RWPE2 (cell line): ENCODE measurements around the gene USP50.

Experiments used
- ATAC-seq: fragments of 200-7000 bp; cut with Tn5 transposase; 3 replicates; pipeline ENCODE4 v1.9.1; 2021; ENCODE audit warnings: low read depth
- DNase-seq: peaks from one replicate; pipeline ENCODE4 v3.0.0-alpha.2; 2020; ENCODE audit warnings: low spot score
- H3K27ac ChIP-seq: fragments of 450-650 bp; 2 replicates; pipeline ENCODE4 v1.5.1; 2017; ENCODE audit warnings: mild to moderate bottlenecking; ENCODE audit not compliant: poor library complexity, severe bottlenecking
- H3K27me3 ChIP-seq: fragments of 250-450 bp; sonication (Bioruptor Pico); 2 replicates; pipeline ENCODE4 v1.5.1; 2021; ENCODE audit warnings: mild to moderate bottlenecking, moderate library complexity; ENCODE audit not compliant: insufficient read depth, poor library complexity, severe bottlenecking
- H3K36me3 ChIP-seq: fragments of 250-450 bp; sonication (Bioruptor Pico); 2 replicates; pipeline ENCODE4 v1.5.1; 2020; ENCODE audit warnings: low read depth, mild to moderate bottlenecking, moderate library complexity
- H3K4me1 ChIP-seq: fragments of 250-450 bp; sonication (Bioruptor Pico); 2 replicates; pipeline ENCODE4 v1.5.1; 2021; ENCODE audit warnings: mild to moderate bottlenecking, moderate library complexity; ENCODE audit not compliant: insufficient read depth, poor library complexity, severe bottlenecking
- H3K4me3 ChIP-seq: fragments of 250-450 bp; sonication (Bioruptor Pico); 2 replicates; pipeline ENCODE4 v1.5.1; 2021; ENCODE audit warnings: mild to moderate bottlenecking, moderate library complexity; ENCODE audit not compliant: severe bottlenecking
- H3K9me3 ChIP-seq: fragments of 250-450 bp; sonication (Bioruptor Pico); 2 replicates; pipeline ENCODE4 v1.5.1; 2021; ENCODE audit warnings: mild to moderate bottlenecking, moderate library complexity; ENCODE audit not compliant: severe bottlenecking
- TF ChIP-seq, protein P1 (sequence below): fragments of 450-650 bp; IDR thresholded peaks from one replicate; pipeline ENCODE4 v1.5.1; 2017; ENCODE audit warnings: mild to moderate bottlenecking, moderate library complexity; ENCODE audit not compliant: poor library complexity, severe bottlenecking

USP50 gene

GRCh38 chr15:50458348-50459112 is 87.9 kb downstream of the USP50 start:
- H3K27me3 ChIP-seq, result no peaks in the 10 kb centered on the region
- H3K4me3 ChIP-seq, result no peak overlapping the region
- H3K9me3 ChIP-seq, result no peaks in the 10 kb centered on the region
- H3K4me1 ChIP-seq, result no peaks in the 10 kb centered on the region
- DNase-seq (no peak), ATAC-seq (no peak)
- peaks cover 49% of the 10 kb centered on the region for H3K36me3 ChIP-seq
- no peak overlapping the region for H3K27ac ChIP-seq
- TF ChIP-seq, protein P1, sequence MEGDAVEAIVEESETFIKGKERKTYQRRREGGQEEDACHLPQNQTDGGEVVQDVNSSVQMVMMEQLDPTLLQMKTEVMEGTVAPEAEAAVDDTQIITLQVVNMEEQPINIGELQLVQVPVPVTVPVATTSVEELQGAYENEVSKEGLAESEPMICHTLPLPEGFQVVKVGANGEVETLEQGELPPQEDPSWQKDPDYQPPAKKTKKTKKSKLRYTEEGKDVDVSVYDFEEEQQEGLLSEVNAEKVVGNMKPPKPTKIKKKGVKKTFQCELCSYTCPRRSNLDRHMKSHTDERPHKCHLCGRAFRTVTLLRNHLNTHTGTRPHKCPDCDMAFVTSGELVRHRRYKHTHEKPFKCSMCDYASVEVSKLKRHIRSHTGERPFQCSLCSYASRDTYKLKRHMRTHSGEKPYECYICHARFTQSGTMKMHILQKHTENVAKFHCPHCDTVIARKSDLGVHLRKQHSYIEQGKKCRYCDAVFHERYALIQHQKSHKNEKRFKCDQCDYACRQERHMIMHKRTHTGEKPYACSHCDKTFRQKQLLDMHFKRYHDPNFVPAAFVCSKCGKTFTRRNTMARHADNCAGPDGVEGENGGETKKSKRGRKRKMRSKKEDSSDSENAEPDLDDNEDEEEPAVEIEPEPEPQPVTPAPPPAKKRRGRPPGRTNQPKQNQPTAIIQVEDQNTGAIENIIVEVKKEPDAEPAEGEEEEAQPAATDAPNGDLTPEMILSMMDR, result no peak

- TF ChIP-seq, protein P1, result no peak
- Histone ChIP-seq H3K27ac (no peak overlapping the region), H3K4me1 (no peaks in the 10 kb centered on the region), H3K4me3 (no peak overlapping the region), H3K27me3 (no peaks in the 10 kb centered on the region), H3K36me3 (peaks cover 54% of the 10 kb centered on the region), H3K9me3 (no peaks in the 10 kb centered on the region)
- DNase-seq (no peak), ATAC-seq (no peak)
Measured at GRCh38 chr15:50452927-50453326, 93.5 kb downstream of the USP50 start.
